Calu3 (cell line): ENCODE data around the gene ALDH4A1. TPM values are rescaled to one million over a fixed set of nuclear protein-coding genes. Genes with fewer than 3 reads are reported as not detected.

Experiments used
- BruUV-seq: library from RNA; stranded (reverse); fragments of 400-500 nt; replicated peaks from 2 replicates; lab custom pipeline; 2021; lab: Mats Ljungman, UMichigan
- CTCF ChIA-PET: fragments of 300-600 bp; sonication (Branson Sonifier 250); formaldehyde crosslinking; loops from one replicate; lab custom pipeline; 2022; ENCODE audit warnings: antibody characterized with exemption; lab: Charles Lee
- DNase-seq: peaks from one replicate; pipeline ENCODE4 v3.0.0; 2022
- H3K27ac Mint-ChIP-seq: one replicate; pipeline ENCODE4 v1.8.0; 2022; ENCODE audit warnings: mixed read lengths; ENCODE audit not compliant: unreplicated experiment
- H3K27me3 Mint-ChIP-seq: one replicate; pipeline ENCODE4 v1.8.0; 2022; ENCODE audit warnings: mixed read lengths; ENCODE audit not compliant: unreplicated experiment
- H3K36me3 Mint-ChIP-seq: one replicate; pipeline ENCODE4 v1.8.0; 2022; ENCODE audit warnings: mild to moderate bottlenecking, moderate library complexity, mixed read lengths; ENCODE audit not compliant: insufficient read depth, unreplicated experiment
- H3K4me1 Mint-ChIP-seq: one replicate; pipeline ENCODE4 v1.8.0; 2022; ENCODE audit warnings: mild to moderate bottlenecking, low read depth, mixed read lengths; ENCODE audit not compliant: unreplicated experiment
- H3K4me3 Mint-ChIP-seq: one replicate; pipeline ENCODE4 v1.8.0; 2022; ENCODE audit warnings: mild to moderate bottlenecking, low read depth, moderate library complexity, mixed read lengths; ENCODE audit not compliant: unreplicated experiment
- H3K9me3 Mint-ChIP-seq: one replicate; pipeline ENCODE4 v1.8.0; 2022; ENCODE audit warnings: low read depth, mixed read lengths; ENCODE audit not compliant: unreplicated experiment
- CTCF ChIP-seq: fragments of 200-600 bp; IDR thresholded peaks from one replicate; pipeline ENCODE4 v1.8.0; 2022; ENCODE audit warnings: antibody characterized with exemption; ENCODE audit not compliant: unreplicated experiment
- intact Hi-C: fragments of 100-400 bp; cut with micrococcal nuclease; formaldehyde crosslinking; loops from one replicate; pipeline ENCODE4 v1.10.0; 2022; ENCODE audit not compliant: unreplicated experiment
- total RNA-seq: library from RNA; stranded (reverse); gene quantifications from 2 replicates; pipeline ENCODE4 v1.2.3, GENCODE V29; 2022

ALDH4A1 gene
- total RNA-seq, 1 experiment from 2014 or later, result 10.7 TPM

GRCh38 chr1:18875796-18876128 lies 26.6 kb downstream of the ALDH4A1 start:
- CTCF ChIA-PET, result interaction anchor here (0.6 kb wide), 1 partner anchor 278 kb away, joined by 3 read pairs; no protein-coding TSS in a partner anchor
- DNase-seq, result no peak
- intact Hi-C loops, result no loop called here
- no peaks in the 10 kb centered on the region for H3K36me3 Mint-ChIP-seq
- BruUV-seq, result no TSS peak
- H3K4me1 Mint-ChIP-seq, result no peaks in the 10 kb centered on the region
- TF ChIP-seq CTCF, result no peak
- H3K9me3 Mint-ChIP-seq, result no peaks in the 10 kb centered on the region
- H3K27ac Mint-ChIP-seq, result no peak overlapping the region
- H3K4me3 Mint-ChIP-seq, result no peak overlapping the region
- H3K27me3 Mint-ChIP-seq, result no peaks in the 10 kb centered on the region

GRCh38 chr1:18875107-18875795 lies 27.1 kb downstream of the ALDH4A1 start:
- CTCF ChIA-PET, result interaction anchor here (0.6 kb wide), 1 partner anchor 278 kb away, joined by 3 read pairs; no protein-coding TSS in a partner anchor
- Mint-ChIP-seq H3K9me3 (no peaks in the 10 kb centered on the region), H3K4me1 (no peaks in the 10 kb centered on the region), H3K27ac (no peak overlapping the region), H3K36me3 (no peaks in the 10 kb centered on the region), H3K27me3 (no peaks in the 10 kb centered on the region), H3K4me3 (no peak overlapping the region)
- peak; percentile 47 for TF ChIP-seq CTCF
- DNase-seq, result peak; percentile 32
- BruUV-seq, result no TSS peak
- intact Hi-C loops, result no loop called here

- no peaks in the 10 kb centered on the region for H3K27me3 Mint-ChIP-seq
- H3K27ac Mint-ChIP-seq, result no peak overlapping the region
- TF ChIP-seq CTCF, result no peak
- no peak overlapping the region for H3K4me3 Mint-ChIP-seq
- no peaks in the 10 kb centered on the region for H3K36me3 Mint-ChIP-seq
- intact Hi-C loops, result no loop called here
- no peaks in the 10 kb centered on the region for H3K9me3 Mint-ChIP-seq
- no TSS peak for BruUV-seq
- CTCF ChIA-PET, result no interaction called here
- H3K4me1 Mint-ChIP-seq, result no peaks in the 10 kb centered on the region
- DNase-seq, result no peak
Observed at GRCh38 chr1:18874600-18874999, 27.8 kb downstream of the ALDH4A1 start.

- intact Hi-C loops, result no loop called here
- Mint-ChIP-seq H3K36me3 (no peaks in the 10 kb centered on the region), H3K4me1 (no peaks in the 10 kb centered on the region), H3K4me3 (no peak overlapping the region), H3K27ac (no peak overlapping the region), H3K27me3 (no peaks in the 10 kb centered on the region), H3K9me3 (no peaks in the 10 kb centered on the region)
- BruUV-seq, result no TSS peak
- DNase-seq, result no peak
- no peak for TF ChIP-seq CTCF
- CTCF ChIA-PET, result no interaction called here
Observed at GRCh38 chr1:18874036-18874435, 28.3 kb downstream of the ALDH4A1 start.
